ENCODE data around the gene SMAD6. TPM values are rescaled to one million over a fixed set of nuclear protein-coding genes. Genes with fewer than 3 reads are reported as not detected.
"Not testable (repeated sequence)": the region's sequence is repeated elsewhere in the genome, so short reads cannot be mapped to it uniquely, and the experiment has no call there.

SMAD6 gene
- total RNA-seq, 1 donor from 2014 or later, result 2.7 TPM

DNA sequence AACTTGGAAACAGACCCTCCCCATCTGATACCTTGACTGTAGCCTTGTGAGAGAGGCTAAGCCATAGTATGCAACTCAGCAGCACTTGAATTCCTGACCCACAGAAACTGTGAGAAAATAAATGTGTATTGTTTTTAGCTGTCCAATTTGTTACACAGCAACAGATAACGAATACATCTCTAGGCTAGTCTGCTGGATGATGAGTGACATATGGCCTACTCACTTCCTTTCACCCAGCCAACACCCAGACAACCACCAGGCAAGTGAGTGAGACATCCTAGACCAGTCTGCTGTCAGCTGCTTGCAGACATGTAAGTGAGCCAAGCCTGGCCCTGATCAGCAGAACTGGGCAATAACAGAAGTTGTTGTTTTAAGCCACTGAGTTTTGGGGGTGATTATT lies 19.2 kb upstream of the SMAD6 start:
- H3K36me3 ChIP-seq (ENCODE audit: insufficient read depth, low read length), result no peaks in the 10 kb centered on the region
- peaks cover 16% of the 10 kb centered on the region for H3K4me1 Mint-ChIP-seq (ENCODE audit: low read depth, unreplicated experiment)
- H3K36me3 Mint-ChIP-seq (ENCODE audit: low read depth, unreplicated experiment), result peaks cover 2% of the 10 kb centered on the region
- peaks cover 2% of the 10 kb centered on the region for H3K27me3 Mint-ChIP-seq (ENCODE audit: low read depth, unreplicated experiment)
- H3K9me3 Mint-ChIP-seq (ENCODE audit: unreplicated experiment), result peaks cover 32% of the 10 kb centered on the region
- peak overlapping the region; percentile 58 for H3K4me3 Mint-ChIP-seq (ENCODE audit: unreplicated experiment)
- TF ChIP-seq, protein P1, sequence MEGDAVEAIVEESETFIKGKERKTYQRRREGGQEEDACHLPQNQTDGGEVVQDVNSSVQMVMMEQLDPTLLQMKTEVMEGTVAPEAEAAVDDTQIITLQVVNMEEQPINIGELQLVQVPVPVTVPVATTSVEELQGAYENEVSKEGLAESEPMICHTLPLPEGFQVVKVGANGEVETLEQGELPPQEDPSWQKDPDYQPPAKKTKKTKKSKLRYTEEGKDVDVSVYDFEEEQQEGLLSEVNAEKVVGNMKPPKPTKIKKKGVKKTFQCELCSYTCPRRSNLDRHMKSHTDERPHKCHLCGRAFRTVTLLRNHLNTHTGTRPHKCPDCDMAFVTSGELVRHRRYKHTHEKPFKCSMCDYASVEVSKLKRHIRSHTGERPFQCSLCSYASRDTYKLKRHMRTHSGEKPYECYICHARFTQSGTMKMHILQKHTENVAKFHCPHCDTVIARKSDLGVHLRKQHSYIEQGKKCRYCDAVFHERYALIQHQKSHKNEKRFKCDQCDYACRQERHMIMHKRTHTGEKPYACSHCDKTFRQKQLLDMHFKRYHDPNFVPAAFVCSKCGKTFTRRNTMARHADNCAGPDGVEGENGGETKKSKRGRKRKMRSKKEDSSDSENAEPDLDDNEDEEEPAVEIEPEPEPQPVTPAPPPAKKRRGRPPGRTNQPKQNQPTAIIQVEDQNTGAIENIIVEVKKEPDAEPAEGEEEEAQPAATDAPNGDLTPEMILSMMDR (IDR thresholded peaks at IDR 0.05; ENCODE audit: insufficient read depth, low read depth, low read length), result no peak
- TF ChIP-seq EZH2 (IDR thresholded peaks at IDR 0.05; ENCODE audit: insufficient read depth, low read length), result no peak
- H3K4me2 ChIP-seq (ENCODE audit: low read length), result no peak overlapping the region
- no peaks in the 10 kb centered on the region for H3K79me2 ChIP-seq (ENCODE audit: insufficient read depth, low read length)
- no peak overlapping the region for H3K9ac ChIP-seq (ENCODE audit: low read length)
- peaks cover 7% of the 10 kb centered on the region for H3K9me3 ChIP-seq (ENCODE audit: insufficient read depth, low read depth, low read length)
- FAIRE-seq (no peak), DNase-seq (ENCODE audit: low read depth) (peak; percentile 16)
- no peaks in the 10 kb centered on the region for H4K20me1 ChIP-seq (ENCODE audit: insufficient read depth, low read length)
- H2AFZ ChIP-seq (ENCODE audit: low read depth, low read length), result no peak overlapping the region
- no peak overlapping the region for H3K27ac Mint-ChIP-seq (ENCODE audit: unreplicated experiment)
- H3K27me3 ChIP-seq (ENCODE audit: insufficient read depth, low read length), result no peaks in the 10 kb centered on the region
- H3K27ac ChIP-seq (ENCODE audit: low read depth, low read length), result no peak overlapping the region
- no peaks in the 10 kb centered on the region for H3K4me1 ChIP-seq (ENCODE audit: insufficient read depth, low read length)
- H3K4me3 ChIP-seq (ENCODE audit: insufficient read depth, low read depth, low read length), result no peak overlapping the region

DNA sequence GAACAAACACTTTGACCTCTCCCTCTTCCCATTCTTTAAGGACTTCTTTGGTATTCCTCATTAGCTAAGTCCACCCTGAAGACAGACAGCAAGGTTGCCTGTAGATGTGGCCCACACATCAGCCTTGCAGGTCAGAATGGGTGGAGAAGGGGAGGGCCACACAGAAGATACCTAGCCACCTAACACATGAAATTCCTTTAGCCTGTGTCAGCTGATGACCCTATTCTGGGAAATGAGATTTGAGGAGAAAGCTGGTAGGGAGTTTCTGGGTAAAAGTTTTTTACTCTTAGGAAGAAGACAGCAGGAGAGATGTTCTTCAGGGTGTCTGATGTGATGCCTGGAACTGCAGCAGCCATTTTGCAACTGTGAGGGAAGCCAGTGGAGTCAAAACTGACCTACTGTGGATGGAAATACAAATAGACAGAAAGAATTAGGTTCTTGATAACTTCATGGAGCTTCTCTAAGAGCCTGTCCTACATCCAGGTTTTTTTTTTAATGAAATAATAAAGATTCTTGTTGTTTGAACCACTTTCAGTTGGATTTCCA lies 17.8 kb upstream of the SMAD6 start:
- H4K20me1 ChIP-seq (ENCODE audit: insufficient read depth, low read length), result no peaks in the 10 kb centered on the region
- no peak for TF ChIP-seq EZH2 (IDR thresholded peaks at IDR 0.05; ENCODE audit: insufficient read depth, low read length)
- TF ChIP-seq, protein P1 (IDR thresholded peaks at IDR 0.05; ENCODE audit: insufficient read depth, low read depth, low read length), result no peak
- no peaks in the 10 kb centered on the region for H3K27me3 ChIP-seq (ENCODE audit: insufficient read depth, low read length)
- Mint-ChIP-seq H3K27ac (ENCODE audit: unreplicated experiment) (no peak overlapping the region), H3K36me3 (ENCODE audit: low read depth, unreplicated experiment) (peaks cover 2% of the 10 kb centered on the region), H3K4me1 (ENCODE audit: low read depth, unreplicated experiment) (peaks cover 16% of the 10 kb centered on the region), H3K27me3 (ENCODE audit: low read depth, unreplicated experiment) (peaks cover 2% of the 10 kb centered on the region), H3K9me3 (ENCODE audit: unreplicated experiment) (peaks cover 32% of the 10 kb centered on the region), H3K4me3 (ENCODE audit: unreplicated experiment) (no peak overlapping the region)
- no peak for FAIRE-seq
- peaks cover 7% of the 10 kb centered on the region for H3K9me3 ChIP-seq (ENCODE audit: insufficient read depth, low read depth, low read length)
- no peaks in the 10 kb centered on the region for H3K36me3 ChIP-seq (ENCODE audit: insufficient read depth, low read length)
- H3K4me2 ChIP-seq (ENCODE audit: low read length), result no peak overlapping the region
- H3K79me2 ChIP-seq (ENCODE audit: insufficient read depth, low read length), result no peaks in the 10 kb centered on the region
- no peaks in the 10 kb centered on the region for H3K4me1 ChIP-seq (ENCODE audit: insufficient read depth, low read length)
- no peak overlapping the region for H2AFZ ChIP-seq (ENCODE audit: low read depth, low read length)
- no peak overlapping the region for H3K9ac ChIP-seq (ENCODE audit: low read length)
- no peak overlapping the region for H3K4me3 ChIP-seq (ENCODE audit: insufficient read depth, low read depth, low read length)
- no peak overlapping the region for H3K27ac ChIP-seq (ENCODE audit: low read depth, low read length)
- DNase-seq (ENCODE audit: low read depth), result no peak

DNA sequence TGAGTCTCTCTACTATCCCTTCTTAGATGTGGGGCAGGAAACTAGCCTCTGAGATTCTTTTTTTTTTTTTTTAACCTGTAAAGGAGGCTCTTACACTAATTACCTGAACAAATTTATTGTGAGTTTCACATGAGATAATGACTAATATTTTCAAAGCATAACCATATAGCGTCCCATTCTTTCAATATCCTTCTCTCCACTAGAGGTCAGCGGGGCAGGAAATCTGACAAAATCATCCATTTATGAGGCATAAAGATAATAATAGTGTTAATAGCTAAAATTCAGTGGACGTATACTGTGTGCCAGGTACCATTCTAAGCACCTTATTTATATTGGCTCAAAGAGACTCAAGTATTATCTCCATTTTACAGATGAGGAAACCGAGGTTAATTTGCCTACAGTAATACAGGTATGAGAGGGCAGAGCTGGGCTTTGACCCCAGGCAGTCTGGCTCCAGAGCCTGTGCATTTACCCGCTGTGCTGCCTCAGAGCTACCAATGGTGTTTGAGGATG lies 16.3 kb upstream of the SMAD6 start:
- TF ChIP-seq, protein P1 (IDR thresholded peaks at IDR 0.05; ENCODE audit: insufficient read depth, low read depth, low read length), result peak; percentile 32
- TF ChIP-seq EZH2 (IDR thresholded peaks at IDR 0.05; ENCODE audit: insufficient read depth, low read length), result no peak
- Histone ChIP-seq H3K27me3 (ENCODE audit: insufficient read depth, low read length) (no peaks in the 10 kb centered on the region), H3K4me1 (ENCODE audit: insufficient read depth, low read length) (no peaks in the 10 kb centered on the region), H3K27ac (ENCODE audit: low read depth, low read length) (no peak overlapping the region), H3K9me3 (ENCODE audit: insufficient read depth, low read depth, low read length) (peaks cover 7% of the 10 kb centered on the region), H3K36me3 (ENCODE audit: insufficient read depth, low read length) (no peaks in the 10 kb centered on the region), H2AFZ (ENCODE audit: low read depth, low read length) (no peak overlapping the region), H3K9ac (ENCODE audit: low read length) (no peak overlapping the region), H3K79me2 (ENCODE audit: insufficient read depth, low read length) (no peaks in the 10 kb centered on the region), H4K20me1 (ENCODE audit: insufficient read depth, low read length) (no peaks in the 10 kb centered on the region), H3K4me3 (ENCODE audit: insufficient read depth, low read depth, low read length) (no peak overlapping the region), H3K4me2 (ENCODE audit: low read length) (no peak overlapping the region)
- DNase-seq (ENCODE audit: low read depth) (no peak), FAIRE-seq (no peak)
- Mint-ChIP-seq H3K27me3 (ENCODE audit: low read depth, unreplicated experiment) (peaks cover 2% of the 10 kb centered on the region), H3K27ac (ENCODE audit: unreplicated experiment) (no peak overlapping the region), H3K36me3 (ENCODE audit: low read depth, unreplicated experiment) (peaks cover 2% of the 10 kb centered on the region), H3K9me3 (ENCODE audit: unreplicated experiment) (peaks cover 26% of the 10 kb centered on the region), H3K4me3 (ENCODE audit: unreplicated experiment) (no peak overlapping the region), H3K4me1 (ENCODE audit: low read depth, unreplicated experiment) (peaks cover 6% of the 10 kb centered on the region)

DNA sequence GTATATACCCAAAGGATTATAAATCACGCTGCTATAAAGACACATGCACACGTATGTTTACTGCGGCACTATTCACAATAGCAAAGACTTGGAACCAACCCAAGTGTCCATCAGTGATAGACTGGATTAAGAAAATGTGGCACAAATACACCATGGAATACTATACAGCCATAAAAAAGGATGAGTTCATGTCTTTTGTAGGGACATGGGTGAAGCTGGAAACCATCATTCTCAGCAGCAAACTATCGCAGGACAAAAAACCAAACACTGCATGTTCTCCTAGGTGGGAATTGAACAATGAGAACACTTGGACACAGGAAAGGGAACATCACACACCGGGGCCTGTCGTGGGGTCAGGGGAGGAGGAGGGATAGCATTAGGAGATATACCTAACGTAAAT lies 11.1 kb upstream of the SMAD6 start:
- not testable (repeated sequence) for H3K9me3 Mint-ChIP-seq (ENCODE audit: unreplicated experiment); DNase-seq (ENCODE audit: low read depth); H4K20me1 ChIP-seq (ENCODE audit: insufficient read depth, low read length); H3K27ac Mint-ChIP-seq (ENCODE audit: unreplicated experiment); H3K4me1 Mint-ChIP-seq (ENCODE audit: low read depth, unreplicated experiment); H3K4me3 Mint-ChIP-seq (ENCODE audit: unreplicated experiment); H3K36me3 Mint-ChIP-seq (ENCODE audit: low read depth, unreplicated experiment); H3K27me3 ChIP-seq (ENCODE audit: insufficient read depth, low read length); H3K27ac ChIP-seq (ENCODE audit: low read depth, low read length); H3K9me3 ChIP-seq (ENCODE audit: insufficient read depth, low read depth, low read length); H3K4me3 ChIP-seq (ENCODE audit: insufficient read depth, low read depth, low read length); H3K4me2 ChIP-seq (ENCODE audit: low read length); FAIRE-seq; H2AFZ ChIP-seq (ENCODE audit: low read depth, low read length); H3K79me2 ChIP-seq (ENCODE audit: insufficient read depth, low read length); H3K4me1 ChIP-seq (ENCODE audit: insufficient read depth, low read length); H3K27me3 Mint-ChIP-seq (ENCODE audit: low read depth, unreplicated experiment); H3K36me3 ChIP-seq (ENCODE audit: insufficient read depth, low read length); H3K9ac ChIP-seq (ENCODE audit: low read length)

All from astrocyte (in vitro differentiated cells and primary cell).